Nasal cavity respiratory epithelium epithelial cell of viscerocranial mucosa (primary cell): ENCODE measurements around the gene PNPLA8. TPM values are rescaled to one million over a fixed set of nuclear protein-coding genes. Genes with fewer than 3 reads are reported as not detected.

Experiments
- total RNA-seq: library from RNA; depleted of rRNA; stranded (reverse); fragments of >200 nt; gene quantifications from 2 replicates; pipeline ENCODE4 v1.2.3, GENCODE V29; 2014

The PNPLA8 gene
- total RNA-seq = 47.5 and 51.5 TPM in 2 replicates

GRCh38 chr7:108525985-108526767, at the start of gene PNPLA8:
TSS of gene PNPLA8 (minus strand) at chr7:108526135. CDS start at chr7:108515491, 10,644 bp downstream.

GRCh38 chr7:108569381-108570145, 43.6 kb upstream of the PNPLA8 start, which contains the start of the genes DNAJB9 and THAP5:
TSS of gene DNAJB9 (plus strand) at chr7:108569874. CDS start at chr7:108571727, 1,853 bp downstream.
TSS of gene THAP5 (minus strand) at chr7:108569706. CDS start at chr7:108569569, 137 bp downstream.

GRCh38 chr7:108455998-108456677, 69.8 kb downstream of the PNPLA8 start, which contains the start of gene NRCAM:
TSS of gene NRCAM (minus strand) at chr7:108456436. CDS start at chr7:108240064, 216,372 bp downstream.

Other genes with a start within 250 kb of the PNPLA8 start
- 7.2 and 49.5 TPM in 2 replicates for gene NRCAM, start 69.7 kb downstream of the PNPLA8 start, total RNA-seq
- 27.7 and 36.9 TPM in 2 replicates for gene THAP5, start 43.6 kb upstream of the PNPLA8 start, total RNA-seq
- gene DNAJB9, start 43.7 kb upstream of the PNPLA8 start, total RNA-seq = 66.4 and 182 TPM in 2 replicates